Skeletal muscle satellite cell (primary cell): ENCODE data around the gene UBE2F.

Source experiments
- H3K27me3 ChIP-seq: 2 replicates; pipeline ENCODE4 v1.7.0; 2013; ENCODE audit warnings: low read length; ENCODE audit not compliant: control insufficient read depth, insufficient read depth
- H3K36me3 ChIP-seq: 2 replicates; pipeline ENCODE4 v1.7.0; 2013; ENCODE audit warnings: mild to moderate bottlenecking, control low read depth, low read length; ENCODE audit not compliant: insufficient read depth
- H3K4me1 ChIP-seq: 2 replicates; pipeline ENCODE4 v1.7.0; 2013; ENCODE audit warnings: low read length; ENCODE audit not compliant: control insufficient read depth, insufficient read depth
- H3K4me2 ChIP-seq: 2 replicates; pipeline ENCODE4 v1.7.0; 2013; ENCODE audit warnings: mild to moderate bottlenecking, low read length
- H3K4me3 ChIP-seq: 2 replicates; pipeline ENCODE4 v1.7.0; 2013; ENCODE audit warnings: low read length
- H3K9ac ChIP-seq: 2 replicates; pipeline ENCODE4 v1.7.0; 2013; ENCODE audit warnings: mild to moderate bottlenecking, low read depth, low read length, moderate library complexity
- H3K9me3 ChIP-seq: replicated peaks from 2 replicates; pipeline ENCODE4 v1.7.0; 2013; ENCODE audit warnings: mild to moderate bottlenecking, control low read depth, low read length

UBE2F gene

DNA sequence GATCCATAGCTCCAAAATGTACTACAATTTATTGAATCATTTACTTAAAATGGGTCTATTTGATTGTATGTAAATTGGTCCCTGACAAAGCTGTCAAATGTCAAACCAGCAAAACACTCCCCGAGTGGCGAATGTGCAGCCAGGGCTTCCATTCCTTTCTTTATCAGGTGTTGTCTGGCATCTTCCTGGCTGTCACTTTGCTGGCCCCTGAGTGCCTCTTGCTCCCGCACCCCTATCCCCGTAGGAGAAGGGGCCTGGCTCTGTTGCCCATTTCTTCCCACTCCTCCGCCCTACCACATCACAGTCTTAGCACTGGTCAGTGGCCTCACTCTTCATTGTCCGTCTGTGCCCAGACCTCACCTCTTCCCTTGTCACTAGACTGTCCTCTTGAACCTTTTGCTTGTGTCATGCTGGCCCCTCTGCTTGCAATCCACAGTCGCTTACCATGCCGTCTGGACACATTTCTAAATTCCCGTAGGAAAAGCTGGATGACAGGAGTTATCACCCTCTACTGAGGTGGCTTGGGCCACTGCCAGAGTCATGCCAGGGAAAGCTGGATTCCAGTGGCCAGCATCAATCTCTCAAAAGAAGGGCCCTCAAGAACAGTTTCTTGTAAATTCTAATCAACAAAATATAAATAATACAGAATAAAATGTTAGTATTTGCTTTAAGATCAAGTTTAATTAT is 15.4 kb downstream of the UBE2F start:
- Histone ChIP-seq H3K4me2 (no peak overlapping the region), H3K27me3 (no peaks in the 10 kb centered on the region), H3K4me1 (no peaks in the 10 kb centered on the region), H3K4me3 (no peak overlapping the region), H3K9ac (no peak overlapping the region), H3K9me3 (no peaks in the 10 kb centered on the region), H3K36me3 (peaks cover 8% of the 10 kb centered on the region)

DNA sequence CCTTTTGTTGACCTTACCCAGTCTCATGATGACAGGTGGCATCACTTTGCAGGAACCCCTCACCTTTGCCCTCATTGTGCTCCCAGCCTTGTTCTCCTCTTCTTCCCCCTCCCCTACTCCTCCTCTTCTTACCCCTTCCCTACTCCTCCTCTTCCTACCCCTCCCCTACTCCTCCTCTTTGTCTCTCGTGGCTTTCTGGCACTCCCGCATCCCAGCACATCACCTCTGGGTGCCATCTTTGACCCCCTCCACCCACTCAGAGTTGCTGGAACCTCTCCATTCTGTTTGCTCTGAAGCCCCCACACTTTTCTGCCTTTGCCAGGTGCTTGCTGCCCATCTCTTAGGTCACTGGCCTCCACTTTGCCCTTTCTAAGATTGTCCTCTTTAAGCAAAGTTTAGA is 17.1 kb downstream of the UBE2F start:
- Histone ChIP-seq H3K36me3 (peaks cover 5% of the 10 kb centered on the region), H3K9ac (no peak overlapping the region), H3K4me3 (no peak overlapping the region), H3K27me3 (no peaks in the 10 kb centered on the region), H3K4me1 (no peaks in the 10 kb centered on the region), H3K4me2 (no peak overlapping the region), H3K9me3 (no peaks in the 10 kb centered on the region)

DNA sequence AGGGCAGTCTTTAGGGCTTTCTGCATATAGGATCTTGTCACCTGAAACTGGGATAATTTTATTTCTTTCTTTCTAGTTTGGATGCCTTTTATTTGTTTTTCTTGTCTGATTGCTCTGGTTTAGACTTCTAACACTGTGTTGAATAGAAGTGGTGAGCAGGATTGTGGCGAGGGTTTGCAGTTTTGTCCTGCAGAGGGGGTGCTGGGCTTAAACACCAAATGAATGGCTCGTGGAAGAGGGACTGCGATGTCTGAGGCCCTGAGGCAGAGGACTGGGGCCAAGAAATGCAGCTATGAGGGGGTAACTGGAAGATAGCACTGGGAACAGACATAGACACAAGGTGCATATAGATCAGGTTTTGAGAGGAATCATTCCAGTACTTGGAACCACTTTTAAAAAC is 20.5 kb downstream of the UBE2F start:
- no peaks in the 10 kb centered on the region for H3K27me3 ChIP-seq
- H3K36me3 ChIP-seq, result peaks cover 11% of the 10 kb centered on the region
- H3K9ac ChIP-seq, result no peak overlapping the region
- H3K9me3 ChIP-seq, result no peaks in the 10 kb centered on the region
- H3K4me2 ChIP-seq, result no peak overlapping the region
- no peak overlapping the region for H3K4me3 ChIP-seq
- no peaks in the 10 kb centered on the region for H3K4me1 ChIP-seq

DNA sequence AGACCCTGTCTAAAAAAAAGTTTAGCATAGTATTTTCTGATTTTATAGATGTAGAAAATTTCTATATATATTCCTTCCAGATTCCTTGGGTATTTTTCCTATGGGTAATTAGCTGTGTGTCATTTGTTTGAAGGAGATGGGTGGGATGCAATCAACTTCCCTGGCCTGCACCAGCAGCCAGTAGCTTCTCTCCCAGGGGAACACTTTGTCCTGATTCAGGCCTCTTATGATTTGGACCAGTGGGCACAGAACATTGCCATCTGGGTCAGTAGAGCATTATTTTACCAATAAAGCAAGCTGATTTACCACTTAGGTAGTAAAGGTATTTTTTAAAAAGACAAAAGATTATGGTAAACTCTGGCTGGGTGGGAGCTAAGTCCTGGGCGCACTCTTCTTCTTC is 26.9 kb downstream of the UBE2F start:
- Histone ChIP-seq H3K36me3 (peaks cover 19% of the 10 kb centered on the region), H3K9ac (no peak overlapping the region)

DNA sequence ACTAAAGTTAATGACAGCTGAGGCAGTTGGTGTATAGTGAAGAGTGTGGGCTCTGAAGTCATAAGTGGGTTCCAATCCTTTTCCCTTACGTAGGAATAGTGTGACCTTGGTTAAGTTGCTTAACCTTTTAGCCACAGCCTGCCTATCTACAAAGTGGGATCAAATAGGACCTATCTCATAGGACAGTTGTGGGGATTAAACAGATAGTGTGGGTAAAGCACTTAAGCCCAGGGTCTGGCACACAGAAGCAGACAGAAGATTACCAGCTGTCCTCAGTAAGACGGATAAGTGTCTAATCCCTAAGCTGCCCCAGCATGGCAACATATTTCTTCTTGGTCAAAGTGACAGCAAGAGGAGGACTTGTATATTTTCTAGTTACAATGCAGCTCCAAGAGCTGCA is 28.2 kb downstream of the UBE2F start:
- Histone ChIP-seq H3K9me3 (no peaks in the 10 kb centered on the region), H3K27me3 (no peaks in the 10 kb centered on the region), H3K4me2 (no peak overlapping the region), H3K4me1 (peaks cover 6% of the 10 kb centered on the region), H3K9ac (no peak overlapping the region), H3K4me3 (no peak overlapping the region), H3K36me3 (peaks cover 20% of the 10 kb centered on the region)

More for the DNA sequence above, 26.9 kb downstream of the UBE2F start:
- H3K4me1 ChIP-seq, result peaks cover 6% of the 10 kb centered on the region
- no peak overlapping the region for H3K4me2 ChIP-seq
- no peaks in the 10 kb centered on the region for H3K9me3 ChIP-seq
- H3K4me3 ChIP-seq, result no peak overlapping the region
- H3K27me3 ChIP-seq, result no peaks in the 10 kb centered on the region

DNA sequence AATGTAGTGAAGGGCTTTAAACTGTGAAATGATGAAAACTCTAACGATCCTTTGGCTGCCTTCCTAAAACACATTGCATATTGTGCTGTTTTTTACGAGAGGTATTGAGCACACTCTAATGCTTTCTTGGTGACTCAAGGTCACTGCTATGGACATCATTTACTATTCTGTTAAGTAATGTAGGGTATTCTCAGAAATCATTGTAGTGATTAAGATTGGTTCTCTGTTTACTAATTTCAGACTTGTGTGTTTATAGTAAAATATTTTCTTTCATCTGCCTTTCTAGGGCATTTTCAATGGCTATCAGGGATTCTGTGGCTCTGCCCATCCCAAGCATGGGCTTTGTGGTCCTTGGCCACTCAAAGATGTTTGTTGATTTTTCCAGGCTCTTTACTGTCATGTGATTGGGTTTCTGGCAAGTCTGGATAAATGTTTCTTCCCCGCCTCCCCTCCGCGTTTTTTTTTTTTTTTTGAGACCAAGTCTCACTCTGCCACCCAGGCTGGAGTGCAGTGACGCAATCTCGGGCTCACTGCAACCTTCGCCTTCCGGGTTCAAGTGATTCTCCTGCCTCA is 29.3 kb downstream of the UBE2F start:
- no peaks in the 10 kb centered on the region for H3K9me3 ChIP-seq
- H3K9ac ChIP-seq, result no peak overlapping the region
- no peaks in the 10 kb centered on the region for H3K27me3 ChIP-seq
- peaks cover 6% of the 10 kb centered on the region for H3K4me1 ChIP-seq
- H3K36me3 ChIP-seq, result peaks cover 24% of the 10 kb centered on the region
- H3K4me3 ChIP-seq, result no peak overlapping the region
- no peak overlapping the region for H3K4me2 ChIP-seq

DNA sequence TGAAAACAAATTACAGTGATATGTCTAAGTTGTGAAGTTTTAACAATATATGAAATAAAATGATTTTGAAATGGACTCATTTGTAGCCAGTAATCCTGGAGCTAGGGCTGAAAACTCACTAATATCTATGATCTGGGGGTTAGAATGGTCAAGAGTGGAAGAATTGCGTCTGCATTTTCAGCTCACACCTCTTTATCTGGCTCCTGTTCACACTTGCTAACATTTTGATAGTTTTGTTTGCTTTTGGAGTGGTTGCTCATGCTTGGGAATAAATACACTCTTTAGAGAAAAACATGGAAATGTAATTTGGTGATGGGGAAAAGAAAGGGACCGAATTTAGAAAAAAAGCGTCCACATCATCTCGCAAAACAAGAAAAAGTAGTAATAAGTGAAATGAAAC is 30.7 kb downstream of the UBE2F start:
- no peak overlapping the region for H3K9ac ChIP-seq
- no peaks in the 10 kb centered on the region for H3K27me3 ChIP-seq
- H3K9me3 ChIP-seq, result no peaks in the 10 kb centered on the region
- peaks cover 17% of the 10 kb centered on the region for H3K36me3 ChIP-seq
- peaks cover 6% of the 10 kb centered on the region for H3K4me1 ChIP-seq
- no peak overlapping the region for H3K4me3 ChIP-seq
- no peak overlapping the region for H3K4me2 ChIP-seq

DNA sequence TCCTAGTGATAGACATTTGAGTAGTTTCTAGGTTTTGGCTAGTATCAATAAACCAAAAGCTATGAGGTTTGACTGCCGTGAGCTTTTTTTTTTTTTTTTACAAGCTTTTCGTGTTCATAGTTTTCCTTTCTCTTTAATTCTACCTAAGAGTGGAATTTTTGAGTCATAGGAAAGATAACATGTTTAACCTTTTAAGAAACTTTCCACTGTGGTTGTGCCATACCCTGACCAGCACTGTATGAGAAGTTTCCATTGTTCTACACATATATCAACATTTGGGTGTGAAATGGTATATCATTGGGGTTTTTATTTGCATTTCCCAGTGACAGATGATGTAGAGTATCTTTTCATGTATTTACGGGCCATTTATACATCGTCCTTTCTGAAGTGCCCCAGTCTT is 31.7 kb downstream of the UBE2F start:
- no peak overlapping the region for H3K4me3 ChIP-seq
- no peak overlapping the region for H3K9ac ChIP-seq
- no peaks in the 10 kb centered on the region for H3K9me3 ChIP-seq
- peaks cover 6% of the 10 kb centered on the region for H3K4me1 ChIP-seq
- peaks cover 16% of the 10 kb centered on the region for H3K36me3 ChIP-seq
- no peaks in the 10 kb centered on the region for H3K27me3 ChIP-seq
- no peak overlapping the region for H3K4me2 ChIP-seq

DNA sequence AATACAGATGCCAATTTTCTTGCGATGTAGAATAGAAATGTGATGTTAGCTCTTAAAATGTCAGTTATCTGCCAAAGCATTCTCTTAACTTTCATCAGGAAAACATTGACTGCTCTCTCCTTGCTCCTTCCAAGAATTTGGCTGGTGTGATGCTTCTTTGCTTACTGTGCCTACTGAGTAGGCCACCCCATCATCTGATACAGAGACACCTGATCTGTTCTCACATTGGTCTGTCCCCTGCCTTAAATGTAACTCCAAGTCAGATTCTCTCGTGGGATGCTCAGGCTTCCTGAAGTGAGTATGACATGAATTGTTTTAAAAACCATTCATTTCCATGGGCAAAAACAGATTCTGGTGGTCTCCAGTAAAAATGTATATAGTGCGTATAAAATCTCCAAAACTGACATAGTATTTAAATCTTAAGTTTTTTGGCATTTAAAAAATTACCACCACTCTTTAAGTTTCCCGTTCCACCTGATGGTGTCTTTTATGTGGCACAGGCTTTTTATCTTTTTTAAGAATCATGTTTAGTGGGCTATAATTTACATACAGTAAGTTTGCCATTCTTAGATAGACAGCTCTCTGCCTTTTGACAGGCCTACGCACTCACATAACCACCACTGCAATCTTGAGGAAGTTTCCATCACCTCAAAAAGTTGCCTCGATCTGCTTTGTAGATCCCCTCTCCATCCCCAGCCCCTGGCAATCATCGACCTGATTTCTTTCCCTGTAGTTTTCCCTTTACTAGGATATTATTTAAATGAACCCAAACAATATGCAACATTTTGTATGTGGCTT is 36.6 kb downstream of the UBE2F start:
- H3K4me1 ChIP-seq, result no peaks in the 10 kb centered on the region

DNA sequence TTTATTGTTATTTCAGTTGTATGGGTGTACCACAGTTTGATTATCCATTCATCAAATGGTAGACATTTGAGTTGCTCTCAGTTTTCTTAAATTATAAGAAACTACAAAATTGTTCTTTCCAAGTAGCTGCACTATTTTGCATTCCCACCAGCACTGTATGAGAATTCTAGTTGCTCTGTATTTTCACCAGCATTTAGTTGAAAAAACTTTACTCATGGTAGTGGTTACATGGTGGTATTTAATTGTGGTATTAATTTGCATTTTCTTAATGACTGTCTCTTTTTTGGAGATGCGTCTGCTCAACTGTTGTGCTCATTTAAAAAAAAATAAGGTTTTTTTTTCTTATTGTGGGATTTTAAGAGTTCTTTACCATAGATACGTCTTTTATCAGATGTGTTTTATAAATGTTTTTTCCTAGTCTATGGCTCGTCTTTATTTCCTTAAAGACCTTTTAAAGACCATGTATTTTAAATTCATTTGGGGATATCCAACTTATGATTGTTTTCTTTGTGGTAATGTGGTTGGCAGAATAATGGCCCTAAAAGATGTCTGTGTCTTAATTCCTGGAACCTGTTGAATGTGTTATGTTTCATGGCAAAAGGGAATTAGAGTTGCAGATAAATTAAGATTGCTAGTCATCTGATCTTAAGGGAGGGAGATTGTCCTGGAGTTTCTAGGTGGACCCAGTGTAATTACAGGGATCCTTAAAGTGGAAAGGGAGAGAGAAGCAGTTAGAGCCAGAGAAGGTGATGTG is 37.4 kb downstream of the UBE2F start:
- no peaks in the 10 kb centered on the region for H3K4me1 ChIP-seq
- H3K9me3 ChIP-seq, result no peaks in the 10 kb centered on the region
- no peak overlapping the region for H3K9ac ChIP-seq
- H3K36me3 ChIP-seq, result peaks cover 6% of the 10 kb centered on the region
- H3K27me3 ChIP-seq, result no peaks in the 10 kb centered on the region
- no peak overlapping the region for H3K4me2 ChIP-seq
- no peak overlapping the region for H3K4me3 ChIP-seq

More for the DNA sequence above, 36.6 kb downstream of the UBE2F start:
- peaks cover 6% of the 10 kb centered on the region for H3K36me3 ChIP-seq
- H3K27me3 ChIP-seq, result no peaks in the 10 kb centered on the region
- no peak overlapping the region for H3K9ac ChIP-seq
- no peak overlapping the region for H3K4me3 ChIP-seq
- no peaks in the 10 kb centered on the region for H3K9me3 ChIP-seq
- no peak overlapping the region for H3K4me2 ChIP-seq

DNA sequence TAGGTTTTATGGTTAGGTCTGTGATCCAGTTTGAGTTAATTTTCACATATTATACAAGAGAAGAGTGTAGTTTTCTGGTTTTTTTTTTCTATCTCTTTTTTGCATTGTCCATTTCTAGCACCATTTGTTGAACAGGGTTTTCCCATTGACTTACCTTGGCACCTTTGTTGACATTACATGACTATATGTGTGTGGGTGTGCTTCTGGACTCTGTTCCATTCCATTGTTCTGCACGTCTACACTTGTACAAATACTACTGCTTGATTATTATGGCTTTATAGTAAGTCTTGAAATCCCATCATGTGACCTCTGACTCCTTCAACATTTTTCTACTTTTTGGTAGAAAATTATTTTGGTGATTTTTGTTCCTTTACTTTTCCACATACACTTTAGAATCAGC is 38.7 kb downstream of the UBE2F start:
- Histone ChIP-seq H3K9ac (no peak overlapping the region), H3K4me2 (no peak overlapping the region), H3K4me1 (no peaks in the 10 kb centered on the region), H3K9me3 (no peaks in the 10 kb centered on the region), H3K36me3 (peaks cover 4% of the 10 kb centered on the region), H3K27me3 (no peaks in the 10 kb centered on the region), H3K4me3 (no peak overlapping the region)
